Kidney epithelial cell (primary cell): Measurements from ENCODE around the gene IGFBP3. TPM values are rescaled to one million over a fixed set of nuclear protein-coding genes. Genes with fewer than 3 reads are reported as not detected.

Experiments
- DNase-seq: peaks from one replicate; pipeline ENCODE4 v3.0.0-alpha.2; 2010; ENCODE audit warnings: low read depth
- H3K27me3 ChIP-seq: 2 replicates; pipeline ENCODE4 v1.6.0; 2011; ENCODE audit warnings: low read length; ENCODE audit not compliant: control insufficient read depth, insufficient read depth
- H3K36me3 ChIP-seq: 2 replicates; pipeline ENCODE4 v1.5.1; 2011; ENCODE audit warnings: low read length; ENCODE audit not compliant: control insufficient read depth, insufficient read depth
- H3K4me3 ChIP-seq: 2 replicates; pipeline ENCODE4 v1.5.1; 2011; ENCODE audit warnings: low read depth, mild to moderate bottlenecking, control low read depth, low read length
- total RNA-seq: library from RNA; depleted of rRNA; stranded (reverse); fragments of >200 nt; gene quantifications from 2 replicates; pipeline ENCODE4 v1.2.3, GENCODE V29; 2015
- TF ChIP-seq, protein P1 (sequence below): IDR thresholded peaks from 2 replicates; pipeline ENCODE4 v1.5.1; 2011; ENCODE audit warnings: mild to moderate bottlenecking, moderate library complexity, low read length, control low read depth, inconsistent platforms; ENCODE audit not compliant: insufficient read depth, poor library complexity, severe bottlenecking

The IGFBP3 gene
- total RNA-seq, 1 donor from 2014 or later = 152 TPM

DNA sequence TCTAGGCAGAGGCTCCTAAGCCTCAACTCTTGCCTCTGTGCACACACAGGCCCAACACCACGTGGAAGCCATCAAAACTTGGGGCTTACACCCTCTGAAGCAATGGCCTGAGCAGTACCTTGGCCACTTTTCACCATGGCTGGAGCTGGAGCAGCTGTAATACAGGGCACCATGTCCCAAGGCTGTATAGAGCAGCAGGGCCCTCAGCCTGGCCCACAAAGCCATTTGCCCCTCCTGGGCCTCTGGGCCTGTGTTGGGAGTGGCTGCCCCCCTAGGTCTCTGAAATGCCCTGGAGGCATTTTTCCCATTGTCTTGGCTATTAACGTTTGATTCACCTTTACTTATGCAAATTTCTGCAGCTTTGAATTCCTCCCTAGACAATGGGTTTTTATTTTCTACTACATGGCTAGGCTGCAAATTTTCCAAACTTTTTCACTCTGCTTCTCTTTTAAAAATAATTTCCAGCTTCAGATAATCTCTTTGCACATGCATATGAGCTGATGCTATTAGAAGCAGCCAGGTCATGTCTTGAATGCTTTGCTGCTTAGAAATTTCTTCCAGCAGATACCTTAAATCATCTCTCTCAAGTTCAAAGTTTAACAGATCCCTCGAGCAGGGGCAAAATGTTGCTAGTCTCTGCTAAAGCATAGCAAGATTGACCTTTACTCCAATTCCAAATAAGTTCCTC, 42.5 kb downstream of the IGFBP3 start:
- Histone ChIP-seq H3K27me3 (no peaks in the 10 kb centered on the region), H3K4me3 (no peak overlapping the region), H3K36me3 (no peaks in the 10 kb centered on the region)
- TF ChIP-seq, protein P1, sequence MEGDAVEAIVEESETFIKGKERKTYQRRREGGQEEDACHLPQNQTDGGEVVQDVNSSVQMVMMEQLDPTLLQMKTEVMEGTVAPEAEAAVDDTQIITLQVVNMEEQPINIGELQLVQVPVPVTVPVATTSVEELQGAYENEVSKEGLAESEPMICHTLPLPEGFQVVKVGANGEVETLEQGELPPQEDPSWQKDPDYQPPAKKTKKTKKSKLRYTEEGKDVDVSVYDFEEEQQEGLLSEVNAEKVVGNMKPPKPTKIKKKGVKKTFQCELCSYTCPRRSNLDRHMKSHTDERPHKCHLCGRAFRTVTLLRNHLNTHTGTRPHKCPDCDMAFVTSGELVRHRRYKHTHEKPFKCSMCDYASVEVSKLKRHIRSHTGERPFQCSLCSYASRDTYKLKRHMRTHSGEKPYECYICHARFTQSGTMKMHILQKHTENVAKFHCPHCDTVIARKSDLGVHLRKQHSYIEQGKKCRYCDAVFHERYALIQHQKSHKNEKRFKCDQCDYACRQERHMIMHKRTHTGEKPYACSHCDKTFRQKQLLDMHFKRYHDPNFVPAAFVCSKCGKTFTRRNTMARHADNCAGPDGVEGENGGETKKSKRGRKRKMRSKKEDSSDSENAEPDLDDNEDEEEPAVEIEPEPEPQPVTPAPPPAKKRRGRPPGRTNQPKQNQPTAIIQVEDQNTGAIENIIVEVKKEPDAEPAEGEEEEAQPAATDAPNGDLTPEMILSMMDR = no peak
- no peak for DNase-seq

DNA sequence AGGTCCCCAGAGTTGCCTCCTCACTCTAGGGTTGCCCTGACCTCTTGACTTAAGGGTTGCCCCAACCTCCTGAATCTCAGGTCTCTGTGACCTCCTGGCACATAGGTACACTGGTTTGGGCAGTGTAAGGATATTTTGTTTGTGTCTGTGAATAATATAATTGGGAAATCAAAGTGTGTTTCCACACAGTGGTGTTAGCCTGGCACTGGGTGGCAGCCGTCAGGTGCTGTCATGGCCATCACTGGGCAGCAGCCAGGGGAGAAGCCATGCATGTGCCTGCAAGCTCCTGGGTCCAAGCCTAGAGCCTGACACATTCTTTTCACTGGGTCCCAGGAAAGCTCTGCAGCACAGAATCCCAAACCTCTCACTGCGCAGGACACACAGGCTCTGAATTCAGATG, 44.6 kb downstream of the IGFBP3 start:
- DNase-seq = no peak
- Histone ChIP-seq H3K36me3 (no peaks in the 10 kb centered on the region), H3K4me3 (no peak overlapping the region), H3K27me3 (no peaks in the 10 kb centered on the region)
- TF ChIP-seq, protein P1 = no peak

DNA sequence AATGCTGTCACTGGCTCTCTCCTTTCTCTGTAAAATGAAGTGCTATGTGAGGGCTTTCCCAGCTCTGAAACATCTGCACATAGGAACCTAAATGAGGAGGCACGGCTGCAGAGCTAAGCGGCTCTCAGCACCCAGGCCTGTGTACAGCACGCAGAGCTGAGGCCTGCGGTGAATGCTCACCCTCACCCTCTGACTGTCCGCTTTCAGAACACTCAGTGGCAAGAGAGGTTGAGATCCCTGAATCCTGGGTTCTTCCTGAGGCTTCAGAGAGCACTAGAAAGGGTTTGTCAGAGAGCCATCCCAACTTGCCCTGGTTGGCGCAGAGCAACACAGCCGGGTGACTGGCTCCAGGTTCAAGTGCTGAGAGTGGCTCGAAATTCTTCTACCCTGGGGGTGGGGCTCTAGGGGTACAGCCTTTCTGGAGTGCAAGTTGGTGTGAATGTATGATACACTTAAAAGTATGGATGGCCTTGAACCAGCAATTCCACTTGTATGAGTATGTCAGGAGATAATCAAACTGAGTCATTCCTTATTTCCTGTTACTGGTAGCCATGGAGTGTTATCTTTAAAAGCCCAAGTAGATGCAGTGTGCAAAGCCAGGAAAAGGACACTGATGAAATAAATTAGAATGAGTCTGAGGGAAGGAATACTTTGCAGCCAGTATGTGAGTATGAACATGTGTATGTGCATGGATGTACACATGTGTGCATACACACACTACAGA, 46.5 kb downstream of the IGFBP3 start:
- Histone ChIP-seq H3K36me3 (no peaks in the 10 kb centered on the region), H3K27me3 (no peaks in the 10 kb centered on the region), H3K4me3 (no peak overlapping the region)
- DNase-seq = no peak
- TF ChIP-seq, protein P1 = no peak

DNA sequence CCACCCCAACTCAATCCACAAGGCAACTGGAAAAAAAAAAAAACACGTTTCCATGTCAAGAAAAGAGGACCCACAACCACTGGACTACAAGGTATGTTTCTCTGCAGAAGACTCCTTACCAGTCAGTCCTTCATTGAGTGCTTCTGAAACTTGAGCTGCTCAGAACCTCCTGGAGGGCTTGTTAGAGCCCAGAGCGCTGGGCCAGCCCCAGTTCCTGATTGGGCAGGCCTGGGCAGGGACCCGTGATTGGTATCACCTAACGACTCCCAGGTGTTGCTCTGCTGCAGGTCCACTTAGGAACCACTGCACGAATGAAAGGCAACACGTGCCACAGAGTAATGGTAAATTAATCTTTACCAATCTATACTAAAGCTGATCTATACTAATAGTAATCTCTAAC, 47.7 kb downstream of the IGFBP3 start:
- DNase-seq = no peak
- Histone ChIP-seq H3K4me3 (no peak overlapping the region), H3K36me3 (no peaks in the 10 kb centered on the region), H3K27me3 (no peaks in the 10 kb centered on the region)
- TF ChIP-seq, protein P1 = no peak

DNA sequence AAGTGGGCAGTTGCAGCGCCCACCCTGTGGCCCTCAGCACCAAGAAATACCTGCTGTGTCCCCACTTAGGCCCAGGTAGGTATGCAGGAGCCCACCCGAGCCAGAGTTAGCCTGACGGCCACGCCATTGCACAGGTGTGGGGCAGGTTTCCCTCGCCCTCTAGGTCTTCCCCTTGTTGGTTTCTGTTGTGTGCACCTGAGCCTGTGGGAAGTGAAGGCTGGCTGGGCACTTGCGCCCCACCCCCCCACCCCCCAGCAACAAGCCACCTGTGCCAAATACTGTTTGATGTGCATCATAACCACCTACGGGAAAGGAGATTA, 48.1 kb downstream of the IGFBP3 start, which contains the start of gene CCDC201:
CCDC201 (minus strand) TSS at position 48 of the 320 bp plus-strand sequence. CDS start 75 bp downstream, outside the sequence.
- Histone ChIP-seq H3K36me3 (no peaks in the 10 kb centered on the region), H3K4me3 (no peak within 1 kb of the TSS), H3K27me3 (no peaks in the 10 kb centered on the region)
- DNase-seq = no peak
- TF ChIP-seq, protein P1 = no peak
